ENCODE data around the gene ATP2C1. TPM values are rescaled to one million over a fixed set of nuclear protein-coding genes. Genes with fewer than 3 reads are reported as not detected.

The ATP2C1 gene
- total RNA-seq, 4 donors from 2014 or later: 25.1 to 41.7 (median 26.4) TPM

DNA sequence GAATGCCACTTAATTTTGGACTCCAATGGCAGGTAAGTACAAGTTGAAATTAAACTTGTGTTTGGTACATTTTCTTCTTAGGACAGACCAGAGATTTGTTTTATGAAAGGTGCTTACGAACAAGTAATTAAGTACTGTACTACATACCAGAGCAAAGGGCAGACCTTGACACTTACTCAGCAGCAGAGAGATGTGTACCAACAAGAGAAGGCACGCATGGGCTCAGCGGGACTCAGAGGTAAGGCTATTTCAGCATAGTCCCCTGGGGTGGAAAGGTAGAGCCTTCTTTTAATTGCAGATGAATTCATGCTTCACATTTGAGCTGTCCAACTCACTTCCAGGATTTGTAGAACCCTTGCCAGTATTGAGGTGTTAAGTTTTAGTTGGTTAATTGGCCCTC, 81.4 kb downstream of the ATP2C1 start:
- DNase-seq: no peak
- H3K4me1 ChIP-seq: no peaks in the 10 kb centered on the region
- no peaks in the 10 kb centered on the region for H3K27me3 ChIP-seq
- H3K9me3 ChIP-seq: no peaks in the 10 kb centered on the region
- no peak for ATAC-seq
- intact Hi-C loops (cut with DNase I; ENCODE audit: low total_unique reads): no loop called here
- H3K27ac ChIP-seq: no peak overlapping the region
- peaks cover 0 to 10% of the 10 kb centered on the region in 2 donors for H3K36me3 ChIP-seq
- TF ChIP-seq POLR2A (IDR thresholded peaks at IDR 0.05): no peak
- TF ChIP-seq, protein P1, sequence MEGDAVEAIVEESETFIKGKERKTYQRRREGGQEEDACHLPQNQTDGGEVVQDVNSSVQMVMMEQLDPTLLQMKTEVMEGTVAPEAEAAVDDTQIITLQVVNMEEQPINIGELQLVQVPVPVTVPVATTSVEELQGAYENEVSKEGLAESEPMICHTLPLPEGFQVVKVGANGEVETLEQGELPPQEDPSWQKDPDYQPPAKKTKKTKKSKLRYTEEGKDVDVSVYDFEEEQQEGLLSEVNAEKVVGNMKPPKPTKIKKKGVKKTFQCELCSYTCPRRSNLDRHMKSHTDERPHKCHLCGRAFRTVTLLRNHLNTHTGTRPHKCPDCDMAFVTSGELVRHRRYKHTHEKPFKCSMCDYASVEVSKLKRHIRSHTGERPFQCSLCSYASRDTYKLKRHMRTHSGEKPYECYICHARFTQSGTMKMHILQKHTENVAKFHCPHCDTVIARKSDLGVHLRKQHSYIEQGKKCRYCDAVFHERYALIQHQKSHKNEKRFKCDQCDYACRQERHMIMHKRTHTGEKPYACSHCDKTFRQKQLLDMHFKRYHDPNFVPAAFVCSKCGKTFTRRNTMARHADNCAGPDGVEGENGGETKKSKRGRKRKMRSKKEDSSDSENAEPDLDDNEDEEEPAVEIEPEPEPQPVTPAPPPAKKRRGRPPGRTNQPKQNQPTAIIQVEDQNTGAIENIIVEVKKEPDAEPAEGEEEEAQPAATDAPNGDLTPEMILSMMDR (IDR thresholded peaks at IDR 0.05 in 4 of 5, conservative IDR thresholded peaks at IDR 0.05 in 1 of 5): no peak
- in situ Hi-C loops (cut with MboI; ENCODE audit: low sequenced_read_pairs in 4 of 4): no loop called here
- H3K4me3 ChIP-seq: no peak overlapping the region

DNA sequence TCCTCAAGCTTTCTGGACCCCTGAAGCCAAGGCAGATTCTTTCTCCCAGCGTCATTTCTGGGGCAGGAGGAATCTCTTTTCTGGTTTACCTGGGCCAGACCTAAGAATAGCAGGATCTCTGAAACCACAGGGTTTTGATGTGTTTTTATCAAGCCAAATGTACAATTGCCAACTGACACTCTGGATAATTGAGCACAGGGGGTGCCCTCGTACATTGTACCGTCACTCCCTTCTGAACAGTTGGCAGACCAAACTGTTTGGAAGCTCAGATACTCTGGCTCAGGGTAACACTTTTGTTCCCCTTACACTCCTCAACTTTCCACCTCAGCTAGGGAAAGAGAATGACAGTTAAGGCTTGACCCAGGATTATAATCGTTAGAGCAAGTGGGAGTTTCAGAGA, 82.8 kb downstream of the ATP2C1 start:
- Histone ChIP-seq H3K27ac (no peak overlapping the region), H3K4me1 (no peaks in the 10 kb centered on the region), H3K27me3 (no peaks in the 10 kb centered on the region), H3K36me3 (peaks cover 0 to 21% of the 10 kb centered on the region in 2 donors), H3K9me3 (no peaks in the 10 kb centered on the region), H3K4me3 (no peak overlapping the region)
- TF ChIP-seq, protein P1 (IDR thresholded peaks at IDR 0.05 in 4 of 5, conservative IDR thresholded peaks at IDR 0.05 in 1 of 5): no peak
- no peak for TF ChIP-seq POLR2A (IDR thresholded peaks at IDR 0.05)
- in situ Hi-C loops (cut with MboI; ENCODE audit: low sequenced_read_pairs in 4 of 4) (no loop called here), intact Hi-C loops (cut with DNase I; ENCODE audit: low total_unique reads) (no loop called here)
- DNase-seq (no peak), ATAC-seq (no peak)

DNA sequence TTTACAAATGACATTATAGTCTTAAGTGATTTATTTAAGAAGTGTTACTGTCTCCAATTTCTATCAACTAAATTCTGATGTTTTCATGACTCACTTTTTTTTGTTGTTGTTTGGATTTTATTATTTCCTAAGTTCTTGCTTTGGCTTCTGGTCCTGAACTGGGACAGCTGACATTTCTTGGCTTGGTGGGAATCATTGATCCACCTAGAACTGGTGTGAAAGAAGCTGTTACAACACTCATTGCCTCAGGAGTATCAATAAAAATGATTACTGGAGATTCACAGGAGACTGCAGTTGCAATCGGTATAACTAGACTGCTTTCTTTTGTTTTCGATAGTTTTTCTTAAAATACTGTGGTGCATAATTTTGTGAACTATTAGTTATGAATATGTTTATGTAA, 85.2 kb downstream of the ATP2C1 start:
- no peak for TF ChIP-seq POLR2A (IDR thresholded peaks at IDR 0.05)
- TF ChIP-seq, protein P1 (IDR thresholded peaks at IDR 0.05 in 4 of 5, conservative IDR thresholded peaks at IDR 0.05 in 1 of 5): no peak
- Histone ChIP-seq H3K4me3 (no peak overlapping the region), H3K27ac (no peak overlapping the region), H3K27me3 (no peaks in the 10 kb centered on the region), H3K9me3 (no peaks in the 10 kb centered on the region), H3K4me1 (no peaks in the 10 kb centered on the region), H3K36me3 (peaks cover 0 to 16% of the 10 kb centered on the region in 2 donors)
- DNase-seq: no peak
- intact Hi-C loops (cut with DNase I; ENCODE audit: low total_unique reads) (no loop called here), in situ Hi-C loops (cut with MboI; ENCODE audit: low sequenced_read_pairs in 4 of 4) (no loop called here)
- no peak for ATAC-seq

DNA sequence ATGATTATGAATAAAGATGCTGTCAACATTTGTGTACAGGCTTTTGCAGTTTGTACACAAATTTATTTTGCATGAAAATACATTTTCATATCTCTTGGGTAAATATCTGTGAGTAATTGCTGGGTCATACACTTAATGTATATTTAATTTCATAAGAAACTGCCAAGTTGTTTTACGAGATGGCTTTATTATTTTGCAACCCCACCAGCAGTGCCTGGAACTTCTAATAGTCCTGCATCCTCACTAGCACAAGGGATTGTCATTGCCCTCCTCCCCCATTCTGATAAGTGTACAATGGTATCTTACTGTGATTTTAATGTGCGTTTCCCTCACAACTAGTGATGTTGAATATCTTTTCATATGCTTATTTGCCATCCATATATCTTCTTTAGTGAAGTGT, 87.6 kb downstream of the ATP2C1 start:
- Histone ChIP-seq H3K36me3 (peaks cover 0 to 16% of the 10 kb centered on the region in 2 donors), H3K4me1 (no peaks in the 10 kb centered on the region), H3K4me3 (no peak overlapping the region), H3K27me3 (no peaks in the 10 kb centered on the region), H3K9me3 (no peaks in the 10 kb centered on the region), H3K27ac (no peak overlapping the region)
- intact Hi-C loops (cut with DNase I; ENCODE audit: low total_unique reads): no loop called here
- no peak for DNase-seq
- no peak for ATAC-seq
- TF ChIP-seq POLR2A (IDR thresholded peaks at IDR 0.05): no peak
- TF ChIP-seq, protein P1 (IDR thresholded peaks at IDR 0.05 in 4 of 5, conservative IDR thresholded peaks at IDR 0.05 in 1 of 5): no peak
- in situ Hi-C loops (cut with MboI; ENCODE audit: low sequenced_read_pairs in 4 of 4): no loop called here

DNA sequence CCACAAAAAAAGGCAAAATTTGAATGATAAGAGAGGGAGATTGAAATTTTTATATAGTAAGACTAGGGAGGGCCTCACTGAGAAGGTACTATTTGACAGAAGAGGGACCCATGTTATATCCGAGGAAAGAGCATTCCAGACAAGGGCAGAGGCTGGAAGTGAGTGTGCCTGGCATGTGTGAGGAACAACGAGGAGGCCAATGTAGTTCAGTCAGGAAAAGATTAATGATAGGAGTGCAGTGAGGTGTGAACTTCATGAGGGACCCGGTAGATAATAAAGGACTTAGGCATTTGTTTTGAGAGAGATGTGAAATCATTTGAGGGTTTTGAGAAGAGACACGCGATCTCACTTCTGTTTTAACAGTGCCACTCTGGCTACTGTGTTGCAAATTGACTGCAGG, 96.4 kb downstream of the ATP2C1 start:
- TF ChIP-seq, protein P1 (IDR thresholded peaks at IDR 0.05 in 4 of 5, conservative IDR thresholded peaks at IDR 0.05 in 1 of 5): no peak
- no peak for TF ChIP-seq POLR2A (IDR thresholded peaks at IDR 0.05)
- in situ Hi-C loops (cut with MboI; ENCODE audit: low sequenced_read_pairs in 4 of 4) (no loop called here), intact Hi-C loops (cut with DNase I; ENCODE audit: low total_unique reads) (no loop called here)
- H3K9me3 ChIP-seq: no peaks in the 10 kb centered on the region
- no peak overlapping the region for H3K27ac ChIP-seq
- no peaks in the 10 kb centered on the region for H3K27me3 ChIP-seq
- H3K36me3 ChIP-seq: peaks cover 0 to 15% of the 10 kb centered on the region in 2 donors
- ATAC-seq: no peak
- DNase-seq: no peak
- no peaks in the 10 kb centered on the region for H3K4me1 ChIP-seq
- no peak overlapping the region for H3K4me3 ChIP-seq

Measured in gastrocnemius medialis (tissue), 4 donors.